A204.1 (cell line): ENCODE results near the gene TMEM131L.

Experiments used
- FAIRE-seq: peaks from 2 replicates; lab custom pipeline; 2012; peaks lifted over from hg19 to GRCh38; lab: Jason Lieb, UNC

TMEM131L gene

GRCh38 chr4:153474251-153474650 is 8.1 kb downstream of the TMEM131L start:
- FAIRE-seq = no peak

GRCh38 chr4:153476829-153477574 is 10.8 kb downstream of the TMEM131L start:
- no peak for FAIRE-seq

- FAIRE-seq = no peak
These were observed 12.9 kb downstream of the TMEM131L start for GRCh38 chr4:153479101-153479500.

GRCh38 chr4:153480704-153481103 is 14.5 kb downstream of the TMEM131L start:
- FAIRE-seq = no peak

- FAIRE-seq = no peak
These were observed 15.3 kb downstream of the TMEM131L start for GRCh38 chr4:153481478-153481877.

- no peak for FAIRE-seq
These were observed 17.6 kb downstream of the TMEM131L start for GRCh38 chr4:153483432-153484418.

- no peak for FAIRE-seq
These were observed 19.2 kb downstream of the TMEM131L start for GRCh38 chr4:153485359-153485758.

- FAIRE-seq = no peak
These were observed 19.7 kb downstream of the TMEM131L start for GRCh38 chr4:153485860-153486259.

- no peak for FAIRE-seq
These were observed 20.4 kb downstream of the TMEM131L start for GRCh38 chr4:153486281-153487151.

GRCh38 chr4:153488006-153488891 is 22.1 kb downstream of the TMEM131L start:
- no peak for FAIRE-seq

- no peak for FAIRE-seq
These were observed 23.8 kb downstream of the TMEM131L start for GRCh38 chr4:153489856-153490558.

GRCh38 chr4:153490985-153491483 is 24.9 kb downstream of the TMEM131L start:
- no peak for FAIRE-seq

GRCh38 chr4:153494562-153494961 is 28.4 kb downstream of the TMEM131L start:
- FAIRE-seq = no peak

GRCh38 chr4:153495480-153496193 is 29.5 kb downstream of the TMEM131L start:
- no peak for FAIRE-seq

- no peak for FAIRE-seq
These were observed 31.0 kb downstream of the TMEM131L start for GRCh38 chr4:153497091-153497531.

- no peak for FAIRE-seq
These were observed 32.1 kb downstream of the TMEM131L start for GRCh38 chr4:153497988-153498967.

GRCh38 chr4:153499005-153499404 is 32.8 kb downstream of the TMEM131L start:
- FAIRE-seq = no peak

GRCh38 chr4:153501578-153501977 is 35.4 kb downstream of the TMEM131L start:
- FAIRE-seq = no peak
